Measurements from ENCODE around the gene ZBTB11. TPM values are rescaled to one million over a fixed set of nuclear protein-coding genes. Genes with fewer than 3 reads are reported as not detected.

Gene ZBTB11
- polyA plus RNA-seq, 1 of the 3 experiments (the other 2 are of a cell fraction): 4.9 TPM

DNA sequence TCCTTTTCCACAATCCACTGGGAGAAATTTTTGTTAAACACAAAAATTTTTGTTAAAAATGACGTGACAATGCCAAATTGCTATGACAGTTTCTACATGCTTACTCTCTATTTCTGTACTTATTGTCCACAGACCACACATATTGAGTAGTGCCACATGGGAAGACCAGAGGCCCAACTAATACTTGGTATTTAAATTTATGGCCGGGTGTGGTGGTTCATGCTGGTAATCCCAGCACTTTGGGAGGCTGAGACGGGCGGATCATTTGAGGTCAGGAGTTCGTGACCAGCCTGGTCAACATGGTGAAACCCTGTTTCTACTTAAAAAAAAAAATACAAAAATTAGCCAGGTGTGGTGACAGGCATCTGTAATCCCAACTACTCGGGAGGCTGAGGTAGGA, 20.3 kb downstream of the ZBTB11 start:
- WGBS (ENCODE audit: low lambda C conversion rate): 91% methylated on average over 6 of the region's 6 CpGs
- Histone ChIP-seq H3K4me1 (ENCODE audit: control insufficient read depth in 1 of 2, insufficient read depth in 2 of 2, low read depth in 1 of 2, low read length in 1 of 2) (no peaks in the 10 kb centered on the region), H3K9me2 (no peaks in the 10 kb centered on the region), H3K27ac (ENCODE audit: low read depth in 2 of 2, low read length in 1 of 2) (no peak overlapping the region), H2AFZ (ENCODE audit: low read depth) (no peak overlapping the region), H3F3A (replicated peaks; ENCODE audit: insufficient read depth) (peaks cover 6% of the 10 kb centered on the region), H3K79me2 (ENCODE audit: insufficient read depth) (no peaks in the 10 kb centered on the region), H3K9me3 (no peaks in the 10 kb centered on the region), H3K4me2 (no peak overlapping the region), H4K20me1 (ENCODE audit: insufficient read depth) (no peaks in the 10 kb centered on the region), H3K9ac (no peak overlapping the region), H3K27me3 (ENCODE audit: insufficient read depth) (no peaks in the 10 kb centered on the region), H3K4me3 (ENCODE audit: low read depth in 2 of 2, low read length in 1 of 2) (no peak overlapping the region), H3K36me3 (replicated peaks in 1 of 2; ENCODE audit: control insufficient read depth in 1 of 2, insufficient read depth in 2 of 2, low read length in 1 of 2) (peaks cover 46 to 73% of the 10 kb centered on the region in 2 experiments)
- POLR2A ChIA-PET: no interaction called here
- no peak for TF ChIP-seq NFIC (IDR thresholded peaks at IDR 0.05; ENCODE audit: borderline replicate concordance)
- TF ChIP-seq YY1 (IDR thresholded peaks at IDR 0.05; ENCODE audit: low read depth): no peak
- TF ChIP-seq, protein P1, sequence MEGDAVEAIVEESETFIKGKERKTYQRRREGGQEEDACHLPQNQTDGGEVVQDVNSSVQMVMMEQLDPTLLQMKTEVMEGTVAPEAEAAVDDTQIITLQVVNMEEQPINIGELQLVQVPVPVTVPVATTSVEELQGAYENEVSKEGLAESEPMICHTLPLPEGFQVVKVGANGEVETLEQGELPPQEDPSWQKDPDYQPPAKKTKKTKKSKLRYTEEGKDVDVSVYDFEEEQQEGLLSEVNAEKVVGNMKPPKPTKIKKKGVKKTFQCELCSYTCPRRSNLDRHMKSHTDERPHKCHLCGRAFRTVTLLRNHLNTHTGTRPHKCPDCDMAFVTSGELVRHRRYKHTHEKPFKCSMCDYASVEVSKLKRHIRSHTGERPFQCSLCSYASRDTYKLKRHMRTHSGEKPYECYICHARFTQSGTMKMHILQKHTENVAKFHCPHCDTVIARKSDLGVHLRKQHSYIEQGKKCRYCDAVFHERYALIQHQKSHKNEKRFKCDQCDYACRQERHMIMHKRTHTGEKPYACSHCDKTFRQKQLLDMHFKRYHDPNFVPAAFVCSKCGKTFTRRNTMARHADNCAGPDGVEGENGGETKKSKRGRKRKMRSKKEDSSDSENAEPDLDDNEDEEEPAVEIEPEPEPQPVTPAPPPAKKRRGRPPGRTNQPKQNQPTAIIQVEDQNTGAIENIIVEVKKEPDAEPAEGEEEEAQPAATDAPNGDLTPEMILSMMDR (IDR thresholded peaks at IDR 0.05): no peak
- no peak for TF ChIP-seq TEAD4 (IDR thresholded peaks at IDR 0.05; ENCODE audit: borderline replicate concordance, insufficient read depth)
- no peak for TF ChIP-seq RFX5 (IDR thresholded peaks at IDR 0.05; ENCODE audit: low read length)
- CTCF ChIA-PET: no interaction called here
- no peak for DNase-seq

DNA sequence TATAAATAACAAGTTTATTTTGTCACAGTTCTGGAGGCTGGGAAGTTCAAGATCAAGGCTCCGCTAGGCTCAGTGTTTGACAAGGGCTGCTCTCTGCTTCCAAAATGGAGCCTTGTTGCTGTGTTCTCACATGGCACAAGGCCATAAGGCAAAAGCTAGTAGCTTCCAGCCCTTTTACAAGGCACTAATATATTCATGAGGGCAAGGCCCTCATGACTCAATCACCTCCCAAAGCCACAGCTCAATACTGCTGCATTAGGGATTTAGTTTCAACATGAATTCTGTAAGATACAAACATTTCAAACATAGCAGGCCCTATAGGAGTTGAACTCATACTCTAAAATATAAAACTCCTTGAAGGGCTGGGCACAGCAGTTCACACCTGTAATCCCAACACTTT, 30.2 kb downstream of the ZBTB11 start:
- CTCF ChIA-PET: interaction anchor here (1.1 kb wide), 1 partner anchor 21 kb away, joined by 4 read pairs; no protein-coding TSS in a partner anchor
- no peak for DNase-seq

More for the DNA sequence above, 30.2 kb downstream of the ZBTB11 start:
- no peaks in the 10 kb centered on the region for H3K79me2 ChIP-seq (ENCODE audit: insufficient read depth)
- H3K9me3 ChIP-seq: no peaks in the 10 kb centered on the region
- H3K36me3 ChIP-seq (replicated peaks in 1 of 2; ENCODE audit: control insufficient read depth in 1 of 2, insufficient read depth in 2 of 2, low read length in 1 of 2): peaks cover 29 to 37% of the 10 kb centered on the region in 2 experiments
- TF ChIP-seq TEAD4 (IDR thresholded peaks at IDR 0.05; ENCODE audit: borderline replicate concordance, insufficient read depth): no peak
- TF ChIP-seq, protein P2, sequence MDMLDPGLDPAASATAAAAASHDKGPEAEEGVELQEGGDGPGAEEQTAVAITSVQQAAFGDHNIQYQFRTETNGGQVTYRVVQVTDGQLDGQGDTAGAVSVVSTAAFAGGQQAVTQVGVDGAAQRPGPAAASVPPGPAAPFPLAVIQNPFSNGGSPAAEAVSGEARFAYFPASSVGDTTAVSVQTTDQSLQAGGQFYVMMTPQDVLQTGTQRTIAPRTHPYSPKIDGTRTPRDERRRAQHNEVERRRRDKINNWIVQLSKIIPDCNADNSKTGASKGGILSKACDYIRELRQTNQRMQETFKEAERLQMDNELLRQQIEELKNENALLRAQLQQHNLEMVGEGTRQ (IDR thresholded peaks at IDR 0.05; ENCODE audit: borderline replicate concordance, low read depth, low read length): no peak
- no peak for TF ChIP-seq RAD21 (IDR thresholded peaks at IDR 0.05; ENCODE audit: low read length)
- TF ChIP-seq NRF1 (IDR thresholded peaks at IDR 0.05; ENCODE audit: low read depth, low read length): no peak
- no peak for TF ChIP-seq SMC3 (IDR thresholded peaks at IDR 0.05; ENCODE audit: low read depth, low read length)
- TF ChIP-seq MXI1 (IDR thresholded peaks at IDR 0.05; ENCODE audit: low read depth, low read length): no peak
- TF ChIP-seq, protein P1 (IDR thresholded peaks at IDR 0.05): no peak
- TF ChIP-seq TAF1 (IDR thresholded peaks at IDR 0.05; ENCODE audit: borderline replicate concordance, low read depth, low read length): no peak
- no peak for TF ChIP-seq FOXJ3 (CRISPR knock-in tag; IDR thresholded peaks at IDR 0.05)
- TF ChIP-seq, protein P3, sequence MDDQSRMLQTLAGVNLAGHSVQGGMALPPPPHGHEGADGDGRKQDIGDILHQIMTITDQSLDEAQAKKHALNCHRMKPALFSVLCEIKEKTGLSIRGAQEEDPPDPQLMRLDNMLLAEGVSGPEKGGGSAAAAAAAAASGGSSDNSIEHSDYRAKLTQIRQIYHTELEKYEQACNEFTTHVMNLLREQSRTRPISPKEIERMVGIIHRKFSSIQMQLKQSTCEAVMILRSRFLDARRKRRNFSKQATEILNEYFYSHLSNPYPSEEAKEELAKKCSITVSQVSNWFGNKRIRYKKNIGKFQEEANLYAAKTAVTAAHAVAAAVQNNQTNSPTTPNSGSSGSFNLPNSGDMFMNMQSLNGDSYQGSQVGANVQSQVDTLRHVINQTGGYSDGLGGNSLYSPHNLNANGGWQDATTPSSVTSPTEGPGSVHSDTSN (IDR thresholded peaks at IDR 0.05): no peak
- no peak overlapping the region for H3K27ac ChIP-seq (ENCODE audit: low read depth in 2 of 2, low read length in 1 of 2)
- H3K9me2 ChIP-seq: no peaks in the 10 kb centered on the region; the same call in 1 of the 2 replicates
- H3K4me3 ChIP-seq (ENCODE audit: low read depth in 2 of 2, low read length in 1 of 2): no peak overlapping the region
- no peak overlapping the region for H3K4me2 ChIP-seq
- 100% methylated on average over 1 of the region's 1 CpG for WGBS (ENCODE audit: low lambda C conversion rate)
- no peaks in the 10 kb centered on the region for H3F3A ChIP-seq (replicated peaks; ENCODE audit: insufficient read depth)
- peaks cover 0 to 10% of the 10 kb centered on the region in 2 experiments; a peak in 1 of 4 replicates for H3K4me1 ChIP-seq (ENCODE audit: control insufficient read depth in 1 of 2, insufficient read depth in 2 of 2, low read depth in 1 of 2, low read length in 1 of 2)
- H4K20me1 ChIP-seq (ENCODE audit: insufficient read depth): no peaks in the 10 kb centered on the region
- H2AFZ ChIP-seq (ENCODE audit: low read depth): no peak overlapping the region
- POLR2A ChIA-PET: no interaction called here
- no peak overlapping the region for H3K9ac ChIP-seq
- no peaks in the 10 kb centered on the region for H3K27me3 ChIP-seq (ENCODE audit: insufficient read depth)
